HG03159 (cell line): ENCODE data around the gene TAF6L.
"Not testable (repeated sequence)": the region's sequence is repeated elsewhere in the genome, so short reads cannot be mapped to it uniquely, and the experiment has no call there.

Experiments used
- ATAC-seq: cut with Tn5 transposase; IDR thresholded peaks from one replicate; pipeline ENCODE4 v1.9.1; 2021; ENCODE audit warnings: mild to moderate bottlenecking, moderate library complexity; ENCODE audit not compliant: unreplicated experiment

The TAF6L gene

GRCh38 chr11:62771144-62772021 lies at the start of gene TAF6L:
Gene TAF6L (plus strand): TSS chr11:62771396. CDS start chr11:62775784, 4,388 bp downstream.
- peak; percentile 78 for ATAC-seq

DNA sequence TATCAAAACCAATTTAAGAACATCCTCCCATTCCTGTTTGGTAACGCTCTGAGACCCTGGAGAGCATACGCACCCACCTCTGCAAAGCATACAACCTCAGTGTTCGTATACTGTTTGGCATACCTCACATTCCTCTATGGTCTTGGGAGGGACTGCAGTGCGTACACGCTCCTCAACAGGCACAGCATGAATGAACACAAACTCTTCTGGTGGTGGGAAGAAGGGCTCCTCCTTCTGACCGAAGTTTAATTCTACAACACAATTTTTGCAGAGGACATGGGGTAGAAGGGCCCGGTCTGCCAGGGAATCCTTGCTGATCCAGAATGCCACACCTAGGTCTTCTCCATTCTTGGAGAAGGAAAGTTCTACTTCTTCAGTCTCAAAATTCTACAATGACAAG lies 49.2 kb upstream of the TAF6L start:
- no peak for ATAC-seq

DNA sequence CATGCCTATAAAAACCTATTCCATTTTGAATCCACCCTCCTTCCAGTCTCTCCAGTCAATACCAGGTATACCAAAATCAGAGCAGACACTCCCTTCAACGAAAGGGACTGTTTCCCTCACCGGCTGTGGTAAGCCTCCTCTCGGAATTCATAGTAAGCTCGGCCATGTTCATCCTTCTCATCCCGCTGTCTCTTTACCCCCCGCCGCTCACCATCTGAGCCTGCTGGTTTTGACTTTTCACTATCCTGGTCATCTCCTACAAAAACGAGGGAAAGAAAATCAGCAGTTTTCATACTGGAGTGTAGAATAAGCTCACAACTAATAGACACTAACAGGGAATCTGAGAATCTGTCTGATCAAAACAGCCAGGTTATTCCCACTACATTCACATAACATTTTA lies 47.0 kb upstream of the TAF6L start:
- ATAC-seq, result no peak

GRCh38 chr11:62725646-62726045 lies 45.5 kb upstream of the TAF6L start:
- no peak for ATAC-seq

GRCh38 chr11:62726156-62726914 lies 44.9 kb upstream of the TAF6L start:
- ATAC-seq, result no peak

DNA sequence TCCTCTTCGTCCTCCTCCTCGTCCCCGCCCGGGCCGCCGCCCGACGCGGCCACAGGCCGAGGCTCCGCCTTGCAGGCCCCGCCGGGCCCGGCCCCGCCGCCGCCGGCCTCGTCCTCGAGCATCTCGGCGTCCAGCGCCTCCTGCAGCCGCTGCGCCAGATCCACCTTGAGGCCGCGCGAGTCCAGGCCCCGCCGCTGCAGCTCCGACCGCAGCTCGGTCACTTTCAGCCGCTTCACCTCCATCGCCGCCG lies 44.4 kb upstream of the TAF6L start:
- no peak for ATAC-seq

- ATAC-seq, result peak; percentile 62
Observed at GRCh38 chr11:62727165-62727871, 43.9 kb upstream of the TAF6L start, which contains the start of gene HNRNPUL2. Gene HNRNPUL2 (minus strand): TSS chr11:62727457. CDS start chr11:62727156, 301 bp downstream.

- ATAC-seq, result peak; percentile 50
Observed at GRCh38 chr11:62727872-62728170, 43.4 kb upstream of the TAF6L start.

GRCh38 chr11:62728171-62728988 lies 42.8 kb upstream of the TAF6L start, which contains the start of gene TTC9C:
Gene TTC9C (plus strand): TSS chr11:62728486. CDS start chr11:62728849, 363 bp downstream.
- ATAC-seq, result peak; percentile 18

DNA sequence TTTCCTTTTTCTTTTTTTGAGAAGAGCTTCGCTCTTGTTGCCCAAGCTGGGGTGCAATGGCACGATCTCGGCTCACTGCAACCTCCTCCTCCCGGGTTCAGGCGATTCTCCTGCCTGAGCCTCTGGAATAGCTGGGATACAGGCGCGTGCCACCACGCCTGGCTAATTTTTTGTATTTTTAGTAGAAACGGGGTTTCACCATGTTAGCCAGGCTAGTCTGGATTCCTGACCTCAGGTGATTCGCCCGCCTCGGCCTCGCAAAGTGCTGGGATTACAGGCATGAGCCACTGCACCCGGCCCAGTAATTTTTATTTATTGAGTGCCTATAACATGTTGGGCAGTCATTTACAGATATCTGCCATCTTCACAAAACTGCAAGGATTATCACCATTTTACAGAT lies 41.1 kb upstream of the TAF6L start:
- ATAC-seq, result not testable (repeated sequence)

DNA sequence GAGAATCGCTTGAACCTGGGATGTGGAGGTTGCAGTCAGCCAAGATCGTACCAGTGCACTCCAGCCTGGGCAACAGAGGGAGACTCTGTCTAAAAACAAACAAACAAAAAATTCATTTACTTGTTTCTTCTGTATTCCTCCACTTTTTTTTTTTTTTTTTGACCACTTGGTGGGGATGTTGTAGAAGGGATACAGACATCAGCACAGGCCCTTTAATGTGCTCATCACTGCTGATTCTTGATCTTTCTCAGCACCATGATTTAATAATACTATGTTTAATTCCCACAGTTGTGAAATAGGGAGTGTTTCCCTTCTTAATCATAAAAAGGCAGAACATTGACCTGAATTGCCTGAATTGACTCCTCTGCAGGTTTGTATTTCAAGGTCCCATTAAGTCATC lies 38.4 kb upstream of the TAF6L start:
- ATAC-seq, result no peak

GRCh38 chr11:62737196-62737595 lies 34.0 kb upstream of the TAF6L start:
- ATAC-seq, result no peak

DNA sequence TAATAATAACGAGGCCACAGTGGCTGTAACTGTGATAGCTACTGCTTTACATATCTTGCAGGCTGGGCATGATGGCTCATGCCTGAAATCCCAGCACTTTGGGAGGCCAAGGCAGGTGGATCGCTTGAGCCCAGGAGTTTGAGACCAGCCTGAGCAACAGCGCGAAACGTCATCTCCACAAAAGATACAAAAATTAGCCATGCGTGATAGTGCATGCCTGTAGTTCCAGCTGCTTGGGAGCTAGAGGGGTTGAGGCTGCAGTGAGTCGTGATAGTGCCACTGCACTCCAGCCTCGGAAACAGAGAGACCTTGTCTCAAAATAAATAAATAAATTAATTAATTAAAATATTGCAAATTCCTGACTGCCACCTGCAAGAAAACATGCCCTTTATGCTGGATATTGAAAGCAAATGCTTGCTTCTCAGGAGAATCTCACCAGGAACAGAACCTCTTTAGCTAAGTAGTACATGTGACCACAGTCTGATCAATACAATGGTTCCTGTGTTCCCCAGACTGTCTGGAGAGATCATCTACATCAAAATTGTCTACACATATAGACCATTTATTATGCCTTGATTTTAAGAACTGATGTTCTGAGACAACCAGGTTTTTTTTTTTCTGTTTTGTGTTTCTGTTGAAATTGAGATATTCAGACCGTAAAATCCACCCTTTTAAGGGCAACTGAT lies 23.6 kb upstream of the TAF6L start:
- no peak for ATAC-seq

GRCh38 chr11:62749931-62750330 lies 21.3 kb upstream of the TAF6L start:
- not testable (repeated sequence) for ATAC-seq

- ATAC-seq, result no peak
Observed at GRCh38 chr11:62752177-62752785, 18.9 kb upstream of the TAF6L start.

GRCh38 chr11:62752994-62753735 lies 18.0 kb upstream of the TAF6L start:
- ATAC-seq, result no peak

- ATAC-seq, result peak; percentile 94
Observed at GRCh38 chr11:62753736-62754603, 17.2 kb upstream of the TAF6L start, which contains the start of gene ZBTB3. Gene ZBTB3 (minus strand): TSS chr11:62754160. CDS start chr11:62753664, 496 bp downstream.

DNA sequence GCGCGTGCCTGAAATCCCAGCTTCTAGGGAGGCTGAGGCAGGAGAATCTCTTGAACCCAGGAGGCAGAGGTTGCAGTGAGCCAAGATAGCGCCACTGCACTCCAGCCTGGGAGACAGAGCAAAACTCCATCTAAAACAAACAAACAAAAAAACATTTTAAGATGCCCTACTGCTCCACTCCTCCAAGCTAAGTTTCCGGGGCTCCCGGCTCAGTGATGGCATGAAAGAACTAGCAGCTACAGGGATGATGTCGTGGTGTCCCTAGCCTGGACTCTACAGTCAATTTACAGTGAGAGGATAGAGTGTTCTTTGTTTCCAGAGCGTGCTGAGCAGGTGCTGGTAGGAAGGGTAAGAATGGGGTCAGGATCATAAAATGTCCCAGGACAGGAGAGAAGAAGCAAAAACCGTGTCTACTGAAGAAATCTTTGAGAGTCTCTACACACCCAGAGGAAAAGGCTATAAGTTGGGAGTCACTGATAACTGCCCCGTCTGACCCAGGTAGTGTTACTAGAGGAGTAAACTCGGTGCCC lies 16.0 kb upstream of the TAF6L start:
- ATAC-seq, result no peak
